IMR-90 (cell line): ENCODE measurements around the gene ING3. TPM values are rescaled to one million over a fixed set of nuclear protein-coding genes. Genes with fewer than 3 reads are reported as not detected.

Experiments
- ATAC-seq: fragments of 200-7000 bp; cut with Tn5 transposase; 2 replicates; pipeline ENCODE4 v1.9.1; 2020; ENCODE audit warnings: low read depth, mild to moderate bottlenecking, moderate library complexity
- BruUV-seq: library from RNA; stranded (reverse); fragments of 400-500 nt; replicated peaks from 2 replicates; lab custom pipeline; 2021; lab: Mats Ljungman, UMichigan
- CTCF ChIA-PET: fragments of 300-600 bp; formaldehyde crosslinking; extraction: SDS; loops from one replicate; lab custom pipeline; 2021; ENCODE audit warnings: antibody characterized with exemption; lab: Yijun Ruan, JAX
- POLR2A ChIA-PET: fragments of 300-600 bp; sonication (Branson Sonifier 250); formaldehyde crosslinking; loops from one replicate; lab custom pipeline; 2022; ENCODE audit warnings: antibody characterized with exemption; ENCODE audit not compliant: unreplicated experiment; lab: Charles Lee
- DNase-seq: peaks from one replicate; pipeline ENCODE4 v3.0.0; 2013
- H2AFZ ChIP-seq: replicated peaks from 2 replicates; pipeline ENCODE3; 2013; ENCODE audit warnings: low read length, mild to moderate bottlenecking; ENCODE audit not compliant: poor library complexity
- H2AK5ac ChIP-seq: 2 replicates; pipeline ENCODE4 v1.6.1; 2013; ENCODE audit warnings: low read depth, low read length, inconsistent platforms
- H2AK9ac ChIP-seq: replicated peaks from 2 replicates; pipeline ENCODE3; 2013; ENCODE audit warnings: mild to moderate bottlenecking, low read depth, low read length, moderate library complexity; ENCODE audit not compliant: poor library complexity
- H2BK120ac ChIP-seq: 2 replicates; pipeline ENCODE4 v1.6.1; 2013; ENCODE audit warnings: low read depth, low read length, inconsistent platforms
- H2BK15ac ChIP-seq: 3 replicates; pipeline ENCODE4 v1.6.1; 2013; ENCODE audit warnings: low read depth, low read length, inconsistent platforms
- H2BK20ac ChIP-seq: 2 replicates; pipeline ENCODE4 v1.6.1; 2013; ENCODE audit warnings: low read depth, mild to moderate bottlenecking, inconsistent platforms, low read length, moderate library complexity
- H2BK5ac ChIP-seq: 2 replicates; pipeline ENCODE4 v1.6.1; 2013; ENCODE audit warnings: mild to moderate bottlenecking, low read depth, low read length, inconsistent platforms; ENCODE audit not compliant: poor library complexity, severe bottlenecking
- H3K14ac ChIP-seq: replicated peaks from 2 replicates; pipeline ENCODE4 v1.6.1; 2013; ENCODE audit warnings: low read depth, low read length, inconsistent platforms
- H3K18ac ChIP-seq: 2 replicates; pipeline ENCODE4 v1.6.1; 2013; ENCODE audit warnings: low read depth, low read length, control low read depth
- H3K23ac ChIP-seq: 2 replicates; pipeline ENCODE4 v1.6.1; 2013; ENCODE audit warnings: low read depth, low read length, inconsistent platforms
- H3K27ac ChIP-seq: 2 replicates; pipeline ENCODE4 v1.5.1; 2013; ENCODE audit warnings: mild to moderate bottlenecking, control low read depth, low read length; ENCODE audit not compliant: insufficient read depth
- H3K27me3 ChIP-seq: 2 replicates; pipeline ENCODE4 v1.6.1; 2013; ENCODE audit warnings: low read length; ENCODE audit not compliant: control insufficient read depth, insufficient read depth
- H3K36me3 ChIP-seq: 2 replicates; pipeline ENCODE4 v1.6.1; 2013; ENCODE audit warnings: low read length, mixed read lengths; ENCODE audit not compliant: control insufficient read depth, insufficient read depth
- H3K4ac ChIP-seq: 2 replicates; pipeline ENCODE4 v1.6.1; 2013; ENCODE audit warnings: low read depth, low read length, inconsistent platforms
- H3K4me1 ChIP-seq: 2 replicates; pipeline ENCODE4 v1.6.1; 2013; ENCODE audit warnings: low read length, mixed read lengths; ENCODE audit not compliant: control insufficient read depth, insufficient read depth
- H3K4me2 ChIP-seq: 2 replicates; pipeline ENCODE4 v1.6.1; 2013; ENCODE audit warnings: low read depth, mild to moderate bottlenecking, control low read depth, low read length, moderate library complexity
- H3K4me3 ChIP-seq: 2 replicates; pipeline ENCODE4 v1.5.1; 2013; ENCODE audit warnings: low read depth, mild to moderate bottlenecking, control low read depth, low read length, moderate library complexity; ENCODE audit not compliant: insufficient read depth
- H3K56ac ChIP-seq: 2 replicates; pipeline ENCODE4 v1.6.1; 2013; ENCODE audit warnings: low read length, inconsistent platforms; ENCODE audit not compliant: insufficient read depth; ENCODE audit errors: extremely low read depth
- H3K79me1 ChIP-seq, 2 experiments: 2 replicates each; pipeline ENCODE4 v1.6.1; 2013; ENCODE audit warnings: low read length in 2 of 2, inconsistent platforms in 1 of 2, low read depth in 1 of 2
- H3K9ac ChIP-seq: 2 replicates; pipeline ENCODE4 v1.6.1; 2013; ENCODE audit warnings: low read depth, low read length, control low read depth
- H3K9me1 ChIP-seq: 2 replicates; pipeline ENCODE4 v1.6.1; 2013; ENCODE audit warnings: low read length, inconsistent platforms; ENCODE audit not compliant: insufficient read depth
- H3K9me3 ChIP-seq: 2 replicates; pipeline ENCODE4 v1.6.1; 2013; ENCODE audit warnings: low read length; ENCODE audit not compliant: control insufficient read depth, insufficient read depth
- H4K20me1 ChIP-seq: 2 replicates; pipeline ENCODE4 v1.6.1; 2013; ENCODE audit warnings: low read length, inconsistent platforms; ENCODE audit not compliant: insufficient read depth
- H4K5ac ChIP-seq: 2 replicates; pipeline ENCODE4 v1.6.1; 2013; ENCODE audit warnings: mild to moderate bottlenecking, low read depth, low read length, control low read depth
- H4K8ac ChIP-seq, 2 experiments: 2 replicates each; pipeline ENCODE4 v1.6.1; 2013; ENCODE audit warnings: low read depth in 2 of 2, low read length in 2 of 2, control low read depth in 1 of 2, inconsistent platforms in 1 of 2
- H4K91ac ChIP-seq: 2 replicates; pipeline ENCODE4 v1.6.1; 2013; ENCODE audit warnings: low read depth, low read length, inconsistent platforms; ENCODE audit not compliant: insufficient read depth
- MAFK ChIP-seq: IDR thresholded peaks from 2 replicates; pipeline ENCODE4 v1.6.1; 2012; ENCODE audit warnings: low read depth, low read length, improper control_type of control experiment
- NFE2L2 ChIP-seq: fragments of 150-350 bp; IDR thresholded peaks from 2 replicates; pipeline ENCODE4 v1.6.1; 2016; ENCODE audit warnings: low read depth, mild to moderate bottlenecking, low read length
- RAD21 ChIP-seq: IDR thresholded peaks from 2 replicates; pipeline ENCODE4 v1.6.1; 2012; ENCODE audit warnings: low read length, improper control_type of control experiment
- RCOR1 ChIP-seq: IDR thresholded peaks from 2 replicates; pipeline ENCODE4 v1.6.1; 2012; ENCODE audit warnings: mild to moderate bottlenecking, low read length, improper control_type of control experiment; ENCODE audit not compliant: insufficient replicate concordance
- RFX5 ChIP-seq: IDR thresholded peaks from 2 replicates; pipeline ENCODE4 v1.8.0; 2012; ENCODE audit warnings: low read depth, mild to moderate bottlenecking, low read length, moderate library complexity
- SMC3 ChIP-seq: fragments of 150-350 bp; IDR thresholded peaks from 2 replicates; pipeline ENCODE4 v1.6.1; 2016; ENCODE audit warnings: low read depth, mild to moderate bottlenecking, antibody characterized with exemption, low read length, moderate library complexity
- WGBS, 2 experiments: methylation state at CpG; one replicate each; pipeline versions ENCODE4 v1.1.5 to v1.1.7; 2013; ENCODE audit warnings: missing lambda C conversion rate in 2 of 2; ENCODE audit not compliant: insufficient read length in 1 of 2; ENCODE audit errors: extremely low coverage in 2 of 2; 5-methylcytosine and 5-hydroxymethylcytosine counted together
- dilution Hi-C: fragments of 300-500 bp; cut with HindIII; formaldehyde crosslinking; loops from one replicate; pipeline ENCODE4 v1.14.3; 2018; ENCODE audit warnings: low sequenced_read_pairs; ENCODE audit not compliant: unreplicated experiment
- in situ Hi-C: fragments of 300-500 bp; cut with MboI; formaldehyde crosslinking; loops from 3 replicates; pipeline ENCODE4 v1.14.3; 2019; ENCODE audit warnings: low sequenced_read_pairs, inconsistent platforms, mixed read lengths
- intact Hi-C: fragments of 100-400 bp; cut with micrococcal nuclease; formaldehyde crosslinking; loops from 2 replicates; pipeline ENCODE4 v1.10.0; 2022
- polyA plus RNA-seq, 3 experiments: library from polyadenylated mRNA; depleted of rRNA; stranded (reverse); fragments of >200 nt; gene quantifications; 2 replicates each; pipeline ENCODE4 v1.2.3, GENCODE V29; 2012; ENCODE audit warnings: low replicate concordance in 1 of 3
- total RNA-seq: library from RNA; depleted of rRNA; stranded (reverse); fragments of >200 nt; gene quantifications from 2 replicates; pipeline ENCODE4 v1.2.3, GENCODE V29; 2012

ING3 gene
- total and polyA plus RNA-seq, 2 of the 4 experiments (the other 2 are of a cell fraction), result 7.2 to 11.3 TPM

DNA sequence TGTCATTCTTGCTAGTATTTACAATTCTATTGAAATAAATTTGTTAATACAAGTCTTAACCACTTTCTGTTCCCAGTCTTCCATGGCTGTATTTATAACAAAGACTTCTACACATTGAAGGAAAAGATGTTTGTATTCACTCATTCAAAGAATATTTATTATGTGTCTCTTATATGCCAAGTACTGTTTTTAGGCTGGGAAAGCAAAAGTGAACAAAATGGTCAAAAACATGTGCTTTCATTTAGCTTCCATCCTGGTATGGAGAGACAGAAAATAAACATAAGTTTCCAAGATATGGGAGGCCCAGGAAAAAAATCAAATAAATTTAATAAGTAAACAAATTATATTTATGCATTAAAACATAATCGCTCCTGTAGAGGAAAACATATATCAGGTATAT, 60.8 kb downstream of the ING3 start:
- Histone ChIP-seq H4K91ac (no peak overlapping the region), H2AFZ (no peak overlapping the region), H3K4me3 (no peak overlapping the region), H3K14ac (no peak overlapping the region), H4K20me1 (peaks cover 6% of the 10 kb centered on the region; the same call in 1 of the 2 replicates), H3K4me1 (peaks cover 11% of the 10 kb centered on the region), H3K9me3 (no peaks in the 10 kb centered on the region), H3K27me3 (no peaks in the 10 kb centered on the region), H3K23ac (no peak overlapping the region), H3K27ac (no peak overlapping the region), H3K9me1 (peaks cover 12% of the 10 kb centered on the region), H2BK5ac (no peak overlapping the region), H4K8ac (no peak overlapping the region), H3K4me2 (no peak overlapping the region), H3K18ac (no peak overlapping the region), H3K36me3 (peaks cover 2% of the 10 kb centered on the region; the same call in 1 of the 2 replicates), H2AK9ac (no peak overlapping the region), H2BK120ac (no peak overlapping the region), H3K56ac (no peak overlapping the region), H3K79me1 (peaks cover 27 to 71% of the 10 kb centered on the region in 2 experiments), H2BK20ac (no peak overlapping the region), H2AK5ac (no peak overlapping the region), H2BK15ac (no peak overlapping the region), H3K4ac (no peak overlapping the region), H3K9ac (no peak overlapping the region), H4K5ac (no peak overlapping the region)
- dilution Hi-C loops (no loop called here), intact Hi-C loops (no loop called here), in situ Hi-C loops (no loop called here)
- no peak for ATAC-seq
- no peak for DNase-seq
- no TSS peak for BruUV-seq
- POLR2A ChIA-PET, result no interaction called here
- TF ChIP-seq MAFK (no peak), RFX5 (no peak), RCOR1 (no peak), SMC3 (no peak), NFE2L2 (no peak), RAD21 (no peak)
- WGBS, 2 experiments, result no CpG with 5 or more reads among the region's 1 CpG
- CTCF ChIA-PET, result interaction anchor here (0.6 to 1.5 kb wide), 2 partner anchors 11 to 65 kb away, joined by 3 read pairs; no protein-coding TSS in a partner anchor
